Fibroblast of gingiva (primary cell): ENCODE data around the gene SEC24D.

Source experiments
- DNase-seq: peaks from one replicate; pipeline ENCODE4 v3.0.0-alpha.2; 2011; ENCODE audit warnings: low read depth

SEC24D gene

GRCh38 chr4:118773429-118773792, 62.5 kb downstream of the SEC24D start:
- no peak for DNase-seq

GRCh38 chr4:118772767-118773428, 63.0 kb downstream of the SEC24D start:
- no peak for DNase-seq

DNA sequence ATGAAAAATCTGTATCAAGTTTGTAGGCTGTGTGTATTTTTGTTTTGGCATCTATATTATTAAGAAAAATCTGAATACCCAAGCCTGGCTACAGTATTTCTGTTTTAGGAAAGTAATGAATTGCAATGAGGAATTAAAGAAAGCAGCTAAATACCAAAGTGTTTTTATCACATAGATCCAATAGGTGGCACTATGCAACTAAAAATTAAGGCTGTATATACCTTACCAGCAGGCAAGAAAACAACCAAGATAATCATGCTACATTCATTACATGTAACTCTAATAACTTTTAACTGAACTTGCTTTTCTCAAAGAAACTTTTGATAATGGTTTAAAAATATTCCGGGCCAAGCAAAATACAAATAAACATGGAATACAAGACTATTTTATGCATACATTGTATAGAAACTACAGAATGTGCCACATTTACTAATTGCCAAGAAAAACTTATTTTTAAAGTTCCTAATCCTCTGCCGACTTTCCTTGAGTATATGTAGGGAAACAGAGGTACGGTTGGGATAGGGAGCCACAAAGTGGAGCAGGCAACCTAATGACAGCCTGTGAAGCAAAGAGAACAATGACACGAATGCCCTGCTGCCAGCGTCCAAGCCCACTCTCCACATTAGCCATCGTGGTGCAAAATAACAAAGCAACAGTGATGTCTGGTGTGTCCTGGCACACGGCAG, 63.7 kb downstream of the SEC24D start:
- DNase-seq, result peak; percentile 64

- no peak for DNase-seq
Measured at GRCh38 chr4:118770741-118771187, 65.2 kb downstream of the SEC24D start.

DNA sequence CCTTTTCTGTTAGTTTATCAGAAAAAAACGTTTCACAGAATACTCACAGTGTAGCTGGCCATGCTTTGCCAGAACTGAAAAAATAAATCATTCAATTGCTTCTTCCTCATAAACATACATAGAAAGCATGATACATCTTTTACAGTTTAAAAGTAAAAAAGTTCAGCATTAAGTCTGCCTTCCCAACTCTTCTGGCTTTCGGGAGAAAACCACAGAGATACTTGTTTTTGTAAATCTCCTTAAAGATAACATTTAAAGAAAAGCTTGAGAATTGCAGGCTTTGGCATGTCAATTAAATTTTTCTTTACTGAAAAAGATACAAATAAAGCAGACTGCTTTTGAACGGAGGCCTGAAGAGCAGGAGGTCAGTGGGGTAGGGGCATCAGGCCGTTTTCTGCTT, 66.8 kb downstream of the SEC24D start:
- DNase-seq, result no peak

- DNase-seq, result no peak
Measured at GRCh38 chr4:118767109-118767508, 68.8 kb downstream of the SEC24D start.

DNA sequence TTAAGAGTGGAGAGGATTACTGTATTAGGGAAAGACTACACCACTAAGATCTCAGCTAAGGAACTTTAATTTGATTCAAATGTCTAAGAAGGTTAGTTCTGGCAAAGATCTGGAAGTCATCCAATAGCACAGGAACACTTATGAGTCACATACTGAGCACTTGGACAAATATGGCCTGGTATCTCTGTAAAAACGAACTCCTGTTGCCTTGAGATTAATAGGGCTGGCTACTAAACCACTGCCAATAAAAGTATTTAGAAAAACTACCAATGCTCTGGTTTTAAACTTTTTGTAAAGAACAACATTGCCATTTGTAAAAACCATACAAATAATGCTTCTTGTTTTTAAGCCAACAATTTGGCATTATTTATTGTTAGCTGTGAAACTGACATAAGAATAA, 70.5 kb downstream of the SEC24D start:
- DNase-seq, result peak; percentile 97

GRCh38 chr4:118762730-118763477, 73.0 kb downstream of the SEC24D start:
- peak; percentile 81 for DNase-seq

GRCh38 chr4:118762155-118762554, 73.8 kb downstream of the SEC24D start:
- DNase-seq, result no peak

DNA sequence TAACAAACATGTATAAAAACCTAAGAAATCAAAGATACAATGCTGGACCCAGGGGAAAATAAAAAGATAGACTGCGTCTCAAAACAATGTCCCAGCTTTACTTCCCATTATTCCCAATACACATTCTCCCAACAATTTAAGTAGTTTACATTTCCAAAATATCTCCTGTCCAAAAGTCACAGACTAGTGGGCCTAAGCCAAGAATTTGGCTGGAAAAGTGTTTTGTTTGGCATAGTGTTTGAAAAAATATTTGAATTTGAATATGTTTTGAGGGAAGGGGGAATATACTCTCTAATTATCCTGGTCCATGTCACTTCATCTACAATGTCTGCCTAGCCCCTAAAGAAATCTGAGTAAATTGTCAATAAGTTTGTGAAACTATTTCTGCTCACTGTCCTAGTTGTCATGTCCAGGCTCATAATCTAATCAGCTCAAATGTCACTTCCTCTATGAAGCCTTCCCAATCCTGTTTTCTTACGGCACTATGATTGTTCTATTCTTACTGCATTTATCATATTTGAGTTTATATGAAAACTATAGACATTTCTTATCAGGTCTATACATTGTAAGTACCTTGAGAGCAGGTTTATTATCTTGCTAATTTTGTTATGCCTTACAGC, 74.4 kb downstream of the SEC24D start:
- no peak for DNase-seq

DNA sequence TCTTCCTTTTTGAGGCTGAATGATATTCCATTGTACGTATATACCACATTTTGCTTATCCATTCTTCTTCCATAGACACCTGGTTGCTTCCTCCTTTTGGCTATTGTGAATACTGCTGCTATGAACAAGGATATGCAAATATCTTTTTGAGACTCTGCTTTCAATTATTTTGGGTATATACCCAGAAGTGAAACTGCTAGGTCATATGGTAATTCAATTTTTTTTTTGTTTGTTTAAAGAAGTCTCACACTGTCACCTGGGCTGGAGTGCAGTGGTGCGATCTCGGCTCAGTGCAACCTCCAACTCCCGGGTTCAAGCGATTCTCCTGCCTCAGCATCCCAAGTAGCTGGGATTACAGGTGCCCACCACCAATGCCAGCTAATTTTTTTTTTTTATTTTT, 75.4 kb downstream of the SEC24D start:
- DNase-seq, result no peak

DNA sequence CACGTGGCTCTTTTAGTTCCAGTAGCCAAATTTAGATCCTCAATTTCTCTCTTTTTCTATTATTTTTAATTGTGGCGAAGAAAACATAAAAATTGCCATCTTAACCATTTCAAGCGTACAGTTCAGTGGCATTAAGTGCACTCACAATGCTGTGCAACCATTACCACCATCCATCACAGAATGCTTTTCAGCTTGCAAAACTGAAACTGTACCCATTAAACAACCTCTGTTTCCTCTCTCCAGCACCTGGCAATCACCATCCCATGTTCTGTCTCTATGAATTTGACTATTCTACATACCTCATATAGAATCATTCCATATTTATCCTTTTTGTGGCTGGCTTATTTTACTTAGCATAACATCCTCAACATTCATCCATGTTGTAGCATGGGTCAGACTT, 75.8 kb downstream of the SEC24D start:
- no peak for DNase-seq

- DNase-seq, result no peak
Measured at GRCh38 chr4:118759481-118759880, 76.4 kb downstream of the SEC24D start.

- peak; percentile 60 for DNase-seq
Measured at GRCh38 chr4:118758293-118758692, 77.6 kb downstream of the SEC24D start.

- DNase-seq, result peak; percentile 63
Measured at GRCh38 chr4:118757761-118758251, 78.1 kb downstream of the SEC24D start.

DNA sequence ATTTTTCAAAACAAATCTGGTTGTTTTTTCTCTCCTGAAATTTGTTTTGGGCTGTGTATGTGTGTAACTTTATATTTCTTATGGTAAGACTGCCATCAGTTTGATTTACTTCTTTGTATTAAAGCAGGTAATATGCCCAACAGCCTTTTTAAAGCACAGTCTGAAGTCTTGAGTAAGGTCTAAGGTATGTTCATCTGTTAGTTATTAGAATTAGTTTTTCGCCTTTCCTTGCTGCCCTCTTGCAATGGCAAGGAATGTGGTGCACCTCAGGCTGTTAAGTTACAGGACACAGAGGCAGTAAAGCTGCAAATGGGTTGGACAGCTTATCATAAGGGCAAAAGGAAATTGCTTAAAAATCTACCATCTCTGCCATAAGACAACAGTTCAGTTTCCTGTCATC, 79.0 kb downstream of the SEC24D start:
- DNase-seq, result no peak

DNA sequence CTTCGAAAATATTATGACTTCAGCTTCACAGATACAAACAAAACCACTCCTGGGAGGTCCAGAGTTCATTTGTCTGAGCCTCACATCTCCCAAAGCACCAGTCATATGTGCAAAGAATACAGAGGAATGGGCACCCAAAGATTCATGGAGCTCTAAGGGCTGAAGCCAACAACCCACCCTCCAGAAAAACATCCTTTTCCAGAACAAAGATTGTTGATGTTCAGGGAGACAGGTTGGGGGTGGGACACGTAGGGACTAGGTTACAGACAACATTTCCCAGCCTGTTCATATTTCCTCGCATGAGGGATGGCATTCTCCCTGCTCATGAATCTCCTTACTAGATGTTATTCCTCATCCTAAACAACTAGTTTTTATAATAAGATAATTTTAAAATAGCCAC, 79.5 kb downstream of the SEC24D start:
- no peak for DNase-seq

DNA sequence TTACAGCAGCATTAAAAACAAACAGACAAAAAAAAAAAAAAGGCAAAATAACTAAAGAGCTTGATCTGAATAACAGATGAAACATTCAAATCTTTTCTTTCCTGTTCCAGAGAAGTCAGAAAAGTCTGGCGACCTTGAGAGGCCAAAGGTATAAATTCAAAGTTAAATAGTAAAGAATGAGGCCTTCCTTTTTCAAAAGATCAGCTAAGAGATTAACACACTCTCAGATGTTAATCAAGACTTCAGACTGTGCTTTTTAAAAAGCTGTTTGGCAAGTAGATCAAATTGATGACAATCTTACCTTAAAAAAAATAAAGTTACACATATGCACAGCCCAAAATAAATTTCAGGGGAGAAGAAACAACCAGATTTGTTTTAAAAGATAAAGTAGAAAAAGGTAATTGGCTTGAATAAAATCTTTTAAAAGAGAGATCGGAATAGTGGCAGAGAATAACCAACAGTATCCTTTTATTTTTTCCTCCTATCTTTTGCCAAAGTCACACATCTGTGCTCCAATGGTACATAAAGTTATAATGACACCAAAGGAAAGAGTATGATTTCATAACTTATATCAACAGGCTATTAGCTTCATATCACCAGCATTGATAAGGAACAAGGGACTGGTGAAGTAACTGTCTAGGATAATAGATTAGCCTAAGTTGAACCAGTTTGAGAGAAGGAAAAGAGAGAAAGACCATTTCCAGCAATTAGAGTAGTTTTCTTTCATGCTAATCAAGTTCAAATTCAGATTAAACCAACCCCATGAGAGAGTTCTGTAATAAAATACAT, 80.3 kb downstream of the SEC24D start:
- DNase-seq, result no peak

GRCh38 chr4:118754890-118755289, 81.0 kb downstream of the SEC24D start:
- DNase-seq, result no peak

DNA sequence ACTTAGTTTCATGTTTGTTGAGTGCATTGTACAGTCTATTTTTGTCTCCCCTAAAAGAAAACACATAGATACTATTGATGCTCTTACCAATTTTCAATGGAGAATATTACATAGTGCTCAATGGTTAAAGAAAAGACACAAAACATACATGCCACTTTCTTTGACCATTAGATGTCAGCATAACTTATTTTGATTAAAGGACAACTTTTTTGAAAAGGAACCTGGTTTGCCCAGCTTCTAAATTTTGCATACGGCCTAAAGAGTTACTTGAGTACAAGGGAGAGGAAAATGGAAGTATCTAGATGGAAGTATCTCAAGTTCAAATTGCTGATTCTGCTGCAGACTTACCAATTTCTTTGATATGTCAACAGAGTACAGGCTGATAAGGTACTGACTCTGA, 82.2 kb downstream of the SEC24D start:
- no peak for DNase-seq

- no peak for DNase-seq
Measured at GRCh38 chr4:118753096-118753495, 82.8 kb downstream of the SEC24D start.

- DNase-seq, result no peak
Measured at GRCh38 chr4:118752551-118752950, 83.4 kb downstream of the SEC24D start.
